Measurements from ENCODE around the gene ITGB3. TPM values are rescaled to one million over a fixed set of nuclear protein-coding genes. Genes with fewer than 3 reads are reported as not detected.

The ITGB3 gene
- total RNA-seq (ENCODE audit: unreplicated experiment), result not detected
- long read RNA-seq, result 0 reads

GRCh38 chr17:47253541-47254402, at the start of gene ITGB3:
Gene ITGB3, plus strand, starts transcription at chr17:47253827. Its CDS starts 35 bp downstream, at chr17:47253862.
- H3K4me3 Mint-ChIP-seq (ENCODE audit: unreplicated experiment), result peak within 1 kb of the TSS; percentile 93
- H3K4me1 Mint-ChIP-seq (ENCODE audit: low read depth, unreplicated experiment), result peaks cover 2% of the 10 kb centered on the region
- DNase-seq, result peak; percentile 88
- peaks cover 22% of the 10 kb centered on the region for H3K27me3 Mint-ChIP-seq (ENCODE audit: unreplicated experiment)
- H3K27ac Mint-ChIP-seq (ENCODE audit: unreplicated experiment), result no peak within 1 kb of the TSS
- no peak for TF ChIP-seq CTCF (IDR thresholded peaks at IDR 0.05; ENCODE audit: partially characterized antibody, unreplicated experiment)
- peaks cover 3% of the 10 kb centered on the region for H3K9me3 Mint-ChIP-seq (ENCODE audit: unreplicated experiment)
- peaks cover 4% of the 10 kb centered on the region for H3K36me3 Mint-ChIP-seq (ENCODE audit: unreplicated experiment)

GRCh38 chr17:47203984-47204721, 49.5 kb upstream of the ITGB3 start:
- DNase-seq, result no peak
- Mint-ChIP-seq H3K4me3 (ENCODE audit: unreplicated experiment) (no peak overlapping the region), H3K27ac (ENCODE audit: unreplicated experiment) (no peak overlapping the region), H3K9me3 (ENCODE audit: unreplicated experiment) (peaks cover 2% of the 10 kb centered on the region), H3K36me3 (ENCODE audit: unreplicated experiment) (no peaks in the 10 kb centered on the region), H3K4me1 (ENCODE audit: low read depth, unreplicated experiment) (peaks cover 21% of the 10 kb centered on the region), H3K27me3 (ENCODE audit: unreplicated experiment) (peaks cover 3% of the 10 kb centered on the region)
- TF ChIP-seq CTCF (IDR thresholded peaks at IDR 0.05; ENCODE audit: partially characterized antibody, unreplicated experiment), result no peak

- TF ChIP-seq CTCF (IDR thresholded peaks at IDR 0.05; ENCODE audit: partially characterized antibody, unreplicated experiment), result no peak
- no peaks in the 10 kb centered on the region for H3K36me3 Mint-ChIP-seq (ENCODE audit: unreplicated experiment)
- peaks cover 3% of the 10 kb centered on the region for H3K27me3 Mint-ChIP-seq (ENCODE audit: unreplicated experiment)
- peaks cover 2% of the 10 kb centered on the region for H3K9me3 Mint-ChIP-seq (ENCODE audit: unreplicated experiment)
- H3K4me3 Mint-ChIP-seq (ENCODE audit: unreplicated experiment), result peak overlapping the region; percentile 2
- no peak for DNase-seq
- peak overlapping the region; percentile 5 for H3K27ac Mint-ChIP-seq (ENCODE audit: unreplicated experiment)
- peaks cover 28% of the 10 kb centered on the region for H3K4me1 Mint-ChIP-seq (ENCODE audit: low read depth, unreplicated experiment)
Measured at GRCh38 chr17:47204722-47205418, 48.8 kb upstream of the ITGB3 start.

GRCh38 chr17:47205419-47205963, 48.1 kb upstream of the ITGB3 start:
- no peaks in the 10 kb centered on the region for H3K36me3 Mint-ChIP-seq (ENCODE audit: unreplicated experiment)
- peaks cover 28% of the 10 kb centered on the region for H3K4me1 Mint-ChIP-seq (ENCODE audit: low read depth, unreplicated experiment)
- H3K9me3 Mint-ChIP-seq (ENCODE audit: unreplicated experiment), result peaks cover 2% of the 10 kb centered on the region
- H3K27me3 Mint-ChIP-seq (ENCODE audit: unreplicated experiment), result peaks cover 3% of the 10 kb centered on the region
- no peak for TF ChIP-seq CTCF (IDR thresholded peaks at IDR 0.05; ENCODE audit: partially characterized antibody, unreplicated experiment)
- H3K27ac Mint-ChIP-seq (ENCODE audit: unreplicated experiment), result peak overlapping the region; percentile 5
- DNase-seq, result peak; percentile 29
- H3K4me3 Mint-ChIP-seq (ENCODE audit: unreplicated experiment), result peak overlapping the region; percentile 2

Measured in glutamatergic neuron (in vitro differentiated cells).